C4-2B (cell line): ENCODE data around the gene MT1F.

Experiments
- H3K27ac ChIP-seq: fragments of 450-650 bp; 2 replicates; pipeline ENCODE4 v1.5.1; 2017
- ZFX ChIP-seq: fragments of 450-650 bp; IDR thresholded peaks from 2 replicates; pipeline ENCODE4 v1.6.1; 2017
- TF ChIP-seq, protein P1 (sequence below): fragments of 450-650 bp; conservative IDR thresholded peaks from 2 replicates; pipeline ENCODE4 v1.5.1; 2017; ENCODE audit warnings: mild to moderate bottlenecking

MT1F gene

GRCh38 chr16:56611281-56611833, 46.4 kb upstream of the MT1F start:
- no peak overlapping the region for H3K27ac ChIP-seq
- TF ChIP-seq, protein P1, sequence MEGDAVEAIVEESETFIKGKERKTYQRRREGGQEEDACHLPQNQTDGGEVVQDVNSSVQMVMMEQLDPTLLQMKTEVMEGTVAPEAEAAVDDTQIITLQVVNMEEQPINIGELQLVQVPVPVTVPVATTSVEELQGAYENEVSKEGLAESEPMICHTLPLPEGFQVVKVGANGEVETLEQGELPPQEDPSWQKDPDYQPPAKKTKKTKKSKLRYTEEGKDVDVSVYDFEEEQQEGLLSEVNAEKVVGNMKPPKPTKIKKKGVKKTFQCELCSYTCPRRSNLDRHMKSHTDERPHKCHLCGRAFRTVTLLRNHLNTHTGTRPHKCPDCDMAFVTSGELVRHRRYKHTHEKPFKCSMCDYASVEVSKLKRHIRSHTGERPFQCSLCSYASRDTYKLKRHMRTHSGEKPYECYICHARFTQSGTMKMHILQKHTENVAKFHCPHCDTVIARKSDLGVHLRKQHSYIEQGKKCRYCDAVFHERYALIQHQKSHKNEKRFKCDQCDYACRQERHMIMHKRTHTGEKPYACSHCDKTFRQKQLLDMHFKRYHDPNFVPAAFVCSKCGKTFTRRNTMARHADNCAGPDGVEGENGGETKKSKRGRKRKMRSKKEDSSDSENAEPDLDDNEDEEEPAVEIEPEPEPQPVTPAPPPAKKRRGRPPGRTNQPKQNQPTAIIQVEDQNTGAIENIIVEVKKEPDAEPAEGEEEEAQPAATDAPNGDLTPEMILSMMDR: no peak
- no peak for TF ChIP-seq ZFX

DNA sequence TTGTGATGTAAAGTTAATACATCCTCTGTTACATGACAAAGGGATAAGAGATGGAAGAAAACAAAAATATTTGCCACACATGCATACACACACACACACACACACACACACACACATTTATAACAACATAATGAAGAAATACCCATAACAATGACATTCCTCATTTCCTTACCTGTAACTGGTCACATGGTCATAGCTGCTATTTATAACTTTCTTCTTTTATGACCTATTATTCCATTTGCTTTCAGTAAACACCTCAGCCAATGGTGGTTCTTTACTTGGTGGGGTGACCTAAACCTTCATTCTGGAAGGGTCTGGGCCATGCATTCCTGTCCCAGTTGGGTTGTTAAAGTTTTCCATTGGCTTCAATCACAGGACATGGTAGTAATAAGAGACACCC, 44.1 kb upstream of the MT1F start:
- H3K27ac ChIP-seq: no peak overlapping the region
- no peak for TF ChIP-seq ZFX
- TF ChIP-seq, protein P1: no peak

DNA sequence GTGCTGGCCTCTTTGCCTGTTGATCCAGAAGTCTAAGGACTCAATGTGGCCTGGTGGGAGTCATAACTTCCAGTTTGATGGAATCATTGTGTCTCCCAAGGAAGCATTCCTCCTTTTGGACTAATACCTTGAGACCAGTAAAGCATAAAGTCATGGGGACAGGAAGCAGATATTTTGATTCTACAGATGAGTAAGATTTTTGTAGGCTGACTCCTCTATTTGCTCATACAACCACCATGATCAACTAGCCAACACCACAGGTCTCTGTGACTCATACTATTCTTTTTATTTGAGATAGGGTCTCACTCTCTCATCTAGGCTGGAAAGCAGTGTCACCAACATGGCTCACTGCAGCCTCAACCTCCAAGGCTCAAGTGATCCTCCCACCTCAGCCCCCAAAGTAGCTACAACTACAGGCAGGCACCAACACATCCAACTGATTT, 43.2 kb upstream of the MT1F start:
- no peak overlapping the region for H3K27ac ChIP-seq
- TF ChIP-seq, protein P1: no peak
- no peak for TF ChIP-seq ZFX

- no peak for TF ChIP-seq ZFX
- TF ChIP-seq, protein P1: no peak
- H3K27ac ChIP-seq: no peak overlapping the region
Observed at GRCh38 chr16:56615353-56615752, 42.4 kb upstream of the MT1F start.

DNA sequence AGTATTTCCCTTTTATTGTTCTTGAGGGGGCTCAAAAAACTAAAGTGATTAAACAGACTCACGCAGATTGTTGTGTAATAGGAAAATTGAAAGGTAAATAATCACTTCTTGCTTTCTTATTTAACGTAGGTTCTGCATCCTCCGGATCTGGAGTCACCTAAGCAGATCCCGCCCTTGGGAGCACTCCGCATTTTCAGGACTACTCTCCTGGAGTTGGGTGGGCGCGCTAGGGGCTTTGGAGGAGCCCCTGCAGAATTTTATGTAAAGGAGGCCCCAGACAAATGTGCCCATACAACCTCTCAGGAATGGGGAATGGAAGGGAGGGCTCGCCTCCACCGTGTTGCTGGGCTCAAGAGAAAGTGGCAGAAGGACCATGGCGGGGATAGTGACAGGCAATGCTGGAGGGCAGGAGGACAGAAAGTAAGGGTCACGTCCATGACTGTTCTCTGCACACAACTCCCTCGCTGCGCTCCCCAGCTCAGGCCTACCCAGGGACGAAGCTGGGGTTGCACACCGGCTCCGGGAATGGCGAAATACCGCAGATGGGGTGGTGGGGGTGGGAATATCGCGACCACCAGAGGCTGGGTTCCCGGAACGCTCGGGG, 41.0 kb upstream of the MT1F start:
- TF ChIP-seq, protein P1: no peak
- TF ChIP-seq ZFX: no peak
- no peak overlapping the region for H3K27ac ChIP-seq

DNA sequence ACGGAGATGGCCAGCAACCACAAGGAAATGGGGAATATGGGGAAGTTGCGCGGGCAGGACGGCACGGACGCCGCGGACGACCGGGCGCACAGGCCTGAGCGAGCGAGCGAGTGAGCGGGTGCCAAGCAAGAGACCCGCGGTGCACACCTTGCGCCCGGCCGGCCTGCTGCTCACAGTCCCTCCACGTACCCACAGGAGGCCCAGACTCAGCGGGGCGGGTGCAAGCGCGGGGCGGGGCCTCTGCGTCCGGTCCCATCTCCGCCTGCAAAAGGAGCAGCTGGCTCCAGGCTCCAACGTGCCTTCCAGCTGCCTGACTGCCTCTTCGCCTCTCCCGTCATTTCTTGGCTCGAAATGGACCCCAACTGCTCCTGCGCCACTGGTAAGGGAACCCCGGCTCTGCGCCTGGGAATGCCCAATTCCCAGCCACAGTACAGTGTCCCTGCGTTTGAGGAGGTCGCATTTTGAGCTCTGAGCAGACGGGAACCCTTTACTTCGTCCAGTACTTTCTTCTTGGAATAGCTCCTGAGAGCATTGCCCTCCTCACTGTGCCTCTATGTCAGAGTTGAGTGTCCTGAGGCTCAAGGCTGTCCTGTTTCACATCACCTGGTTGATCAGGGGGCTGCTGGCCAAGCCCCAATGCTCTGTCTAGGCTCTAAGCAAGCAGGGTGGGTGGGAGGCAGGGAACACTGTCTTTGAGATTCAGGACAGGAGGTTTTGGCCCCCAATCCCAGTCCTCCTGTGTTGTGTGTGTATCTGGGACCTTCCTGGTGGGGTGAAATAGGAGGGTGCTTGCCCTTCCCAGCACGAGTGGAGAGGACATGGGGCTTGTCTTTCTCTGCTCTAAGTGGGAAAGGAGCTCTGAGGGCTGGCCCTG, 40.3 kb upstream of the MT1F start:
- no peak for TF ChIP-seq ZFX
- TF ChIP-seq, protein P1: no peak
- H3K27ac ChIP-seq: no peak overlapping the region

- H3K27ac ChIP-seq: no peak overlapping the region
Observed at GRCh38 chr16:56618138-56618537, 39.6 kb upstream of the MT1F start.

More at GRCh38 chr16:56618138-56618537, 39.6 kb upstream of the MT1F start:
- no peak for TF ChIP-seq ZFX
- TF ChIP-seq, protein P1: no peak
